DND-41 (cell line): ENCODE data around the gene LRFN2.

Experiments
- EZH2 ChIP-seq: IDR thresholded peaks from 3 replicates; pipeline ENCODE4 v1.6.1; 2012; ENCODE audit warnings: borderline replicate concordance, low read depth, mild to moderate bottlenecking, moderate library complexity, low read length, inconsistent platforms; ENCODE audit not compliant: severe bottlenecking
- TF ChIP-seq, protein P1 (sequence below): IDR thresholded peaks from 2 replicates; pipeline ENCODE4 v1.5.1; 2012; ENCODE audit warnings: borderline replicate concordance, low read length, moderate library complexity, mild to moderate bottlenecking; ENCODE audit not compliant: poor library complexity, severe bottlenecking; ENCODE audit errors: extremely low read depth

DNA sequence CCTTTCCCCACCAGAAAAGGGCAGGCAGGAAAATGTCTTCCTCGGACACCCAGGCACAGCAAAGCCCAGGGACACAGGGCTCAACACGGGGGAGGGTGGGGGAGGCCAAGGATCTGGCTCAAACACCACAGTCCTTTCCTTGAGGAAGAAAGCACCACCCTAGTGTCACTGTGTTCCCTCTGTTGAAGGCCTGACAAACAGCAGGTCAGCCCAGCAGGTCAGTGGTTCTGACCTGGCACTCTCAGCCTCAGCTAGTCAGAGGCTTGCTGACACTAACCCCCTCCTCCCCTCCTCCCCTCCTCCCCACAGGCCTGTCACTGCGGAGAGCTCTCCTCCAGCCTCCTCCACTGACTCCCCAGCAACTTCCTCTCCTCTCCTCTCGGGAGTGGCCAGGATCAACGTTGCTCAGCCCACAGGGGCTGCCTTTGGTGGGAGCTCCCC, 239.6 kb downstream of the LRFN2 start:
- TF ChIP-seq, protein P1, sequence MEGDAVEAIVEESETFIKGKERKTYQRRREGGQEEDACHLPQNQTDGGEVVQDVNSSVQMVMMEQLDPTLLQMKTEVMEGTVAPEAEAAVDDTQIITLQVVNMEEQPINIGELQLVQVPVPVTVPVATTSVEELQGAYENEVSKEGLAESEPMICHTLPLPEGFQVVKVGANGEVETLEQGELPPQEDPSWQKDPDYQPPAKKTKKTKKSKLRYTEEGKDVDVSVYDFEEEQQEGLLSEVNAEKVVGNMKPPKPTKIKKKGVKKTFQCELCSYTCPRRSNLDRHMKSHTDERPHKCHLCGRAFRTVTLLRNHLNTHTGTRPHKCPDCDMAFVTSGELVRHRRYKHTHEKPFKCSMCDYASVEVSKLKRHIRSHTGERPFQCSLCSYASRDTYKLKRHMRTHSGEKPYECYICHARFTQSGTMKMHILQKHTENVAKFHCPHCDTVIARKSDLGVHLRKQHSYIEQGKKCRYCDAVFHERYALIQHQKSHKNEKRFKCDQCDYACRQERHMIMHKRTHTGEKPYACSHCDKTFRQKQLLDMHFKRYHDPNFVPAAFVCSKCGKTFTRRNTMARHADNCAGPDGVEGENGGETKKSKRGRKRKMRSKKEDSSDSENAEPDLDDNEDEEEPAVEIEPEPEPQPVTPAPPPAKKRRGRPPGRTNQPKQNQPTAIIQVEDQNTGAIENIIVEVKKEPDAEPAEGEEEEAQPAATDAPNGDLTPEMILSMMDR, result no peak
- no peak for TF ChIP-seq EZH2
